ENCODE results near the gene MTIF3.

The MTIF3 gene

GRCh38 chr13:27446986-27447583, 3.3 kb downstream of the MTIF3 start:
- no peak for TF ChIP-seq CTCF (conservative IDR thresholded peaks at IDR 0.05; ENCODE audit: control insufficient read depth, insufficient read depth, low read depth, low read length)
- no peak overlapping the region for H3K4me3 ChIP-seq (ENCODE audit: control insufficient read depth, low read depth, low read length)
- DNase-seq (ENCODE audit: low read depth) = no peak

DNA sequence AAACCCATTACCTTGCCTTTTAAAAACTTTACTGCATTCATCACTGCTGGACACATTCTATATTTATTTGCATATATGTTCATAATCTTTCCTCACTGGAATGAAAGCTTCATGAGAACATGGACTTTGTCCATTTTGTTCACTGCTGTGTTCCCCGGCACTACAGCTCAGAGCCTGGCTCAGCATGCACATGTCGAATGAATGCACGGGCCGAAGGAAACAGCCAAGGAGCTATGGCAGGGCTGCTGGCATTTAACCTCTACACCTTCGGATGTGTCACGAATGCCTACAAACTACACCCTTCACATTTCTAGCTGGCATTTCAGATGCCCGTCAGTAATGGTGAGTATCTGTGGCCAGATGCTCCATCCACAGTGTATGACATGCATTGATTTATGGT, 7.6 kb downstream of the MTIF3 start:
- H3K4me3 ChIP-seq (ENCODE audit: control insufficient read depth, low read depth, low read length) = no peak overlapping the region
- TF ChIP-seq CTCF (conservative IDR thresholded peaks at IDR 0.05; ENCODE audit: control insufficient read depth, insufficient read depth, low read depth, low read length) = no peak
- DNase-seq (ENCODE audit: low read depth) = no peak

DNA sequence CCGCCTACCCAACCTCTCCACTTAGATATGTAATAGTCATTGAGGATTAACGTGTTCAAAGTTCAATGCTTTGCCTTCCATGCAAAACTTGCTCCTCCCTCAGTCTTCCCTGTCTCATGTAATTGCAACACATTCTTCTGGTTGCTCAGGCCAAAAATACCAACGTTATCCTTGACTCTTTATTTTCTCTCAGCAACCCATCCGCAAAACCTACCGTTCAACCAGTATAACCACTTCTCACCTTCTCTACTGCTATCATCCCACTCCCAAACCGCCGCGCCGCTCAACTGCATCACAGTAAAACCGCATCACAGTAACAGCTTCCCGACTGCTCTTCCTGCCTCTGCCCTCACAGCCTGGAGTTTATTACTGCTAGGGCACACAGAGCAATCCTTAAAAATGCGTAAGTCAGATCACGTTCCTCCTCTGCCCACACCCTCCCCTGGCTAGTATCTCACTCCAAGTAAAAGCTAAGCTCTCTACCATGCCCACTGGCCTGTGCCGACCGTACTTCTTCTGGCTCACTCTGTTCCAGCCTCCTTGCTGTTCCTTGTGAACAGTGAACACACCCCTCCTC, 8.2 kb downstream of the MTIF3 start:
- no peak for DNase-seq (ENCODE audit: low read depth)
- no peak overlapping the region for H3K4me3 ChIP-seq (ENCODE audit: control insufficient read depth, low read depth, low read length)
- TF ChIP-seq CTCF (conservative IDR thresholded peaks at IDR 0.05; ENCODE audit: control insufficient read depth, insufficient read depth, low read depth, low read length) = no peak

DNA sequence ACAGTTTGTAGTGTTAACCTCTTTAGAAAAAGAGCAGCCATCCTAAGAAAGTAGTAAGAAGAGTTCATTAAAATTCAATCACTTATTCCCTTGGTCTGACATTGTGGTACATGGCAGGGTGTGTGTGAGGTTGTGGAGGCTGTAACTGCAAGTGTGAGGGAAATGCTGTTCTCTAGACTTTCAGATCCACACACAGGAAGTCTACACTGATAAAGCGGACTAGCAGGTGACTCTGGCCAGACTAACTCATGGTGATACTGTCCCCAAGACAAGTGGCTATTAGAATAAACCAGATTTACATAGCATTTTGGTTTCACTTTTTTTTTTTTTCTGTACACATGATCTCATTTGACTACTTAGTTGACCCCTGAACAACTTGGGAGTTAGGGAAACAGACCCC, 10.0 kb downstream of the MTIF3 start:
- no peak overlapping the region for H3K4me3 ChIP-seq (ENCODE audit: control insufficient read depth, low read depth, low read length)
- no peak for DNase-seq (ENCODE audit: low read depth)
- no peak for TF ChIP-seq CTCF (conservative IDR thresholded peaks at IDR 0.05; ENCODE audit: control insufficient read depth, insufficient read depth, low read depth, low read length)

GRCh38 chr13:27437126-27437525, 13.2 kb downstream of the MTIF3 start:
- TF ChIP-seq CTCF (conservative IDR thresholded peaks at IDR 0.05; ENCODE audit: control insufficient read depth, insufficient read depth, low read depth, low read length) = no peak
- DNase-seq (ENCODE audit: low read depth) = no peak
- H3K4me3 ChIP-seq (ENCODE audit: control insufficient read depth, low read depth, low read length) = no peak overlapping the region

DNA sequence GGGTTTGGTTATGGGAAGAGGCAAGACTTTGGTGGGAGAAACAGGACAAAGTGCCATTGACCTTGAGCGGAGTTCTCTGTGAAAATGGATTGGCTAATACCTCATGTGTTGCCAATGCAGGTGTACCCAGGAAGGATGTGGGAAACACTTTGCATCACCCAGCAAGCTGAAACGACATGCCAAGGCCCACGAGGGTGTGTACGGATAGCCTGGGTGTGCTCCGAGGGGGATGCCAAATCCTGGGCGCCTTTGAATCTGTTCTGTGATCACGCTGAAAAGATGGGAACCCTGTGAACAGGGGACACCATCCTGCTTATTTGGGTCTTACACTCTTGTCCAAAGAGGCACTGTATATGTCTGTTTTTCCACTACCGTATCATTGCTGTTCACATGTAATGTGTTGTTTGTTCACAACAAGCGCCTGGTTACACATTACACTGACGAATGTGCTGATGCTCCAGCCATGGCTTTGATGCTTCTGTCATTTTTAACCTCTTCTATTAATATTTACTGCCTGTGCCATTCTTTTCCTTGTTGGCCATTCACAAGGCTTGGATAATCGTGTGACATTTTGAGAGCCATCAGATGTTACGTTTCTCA, 17.7 kb downstream of the MTIF3 start:
- TF ChIP-seq CTCF (conservative IDR thresholded peaks at IDR 0.05; ENCODE audit: control insufficient read depth, insufficient read depth, low read depth, low read length) = no peak
- H3K4me3 ChIP-seq (ENCODE audit: control insufficient read depth, low read depth, low read length) = no peak overlapping the region
- no peak for DNase-seq (ENCODE audit: low read depth)
